GM19397 (cell line): ENCODE results near the gene KIF18A.
"Not testable (repeated sequence)": the region's sequence is repeated elsewhere in the genome, so short reads cannot be mapped to it uniquely, and the experiment has no call there.

Experiments used
- ATAC-seq: cut with Tn5 transposase; IDR thresholded peaks from one replicate; pipeline ENCODE4 v1.9.1; 2021; ENCODE audit warnings: mild to moderate bottlenecking, moderate library complexity; ENCODE audit not compliant: unreplicated experiment

Gene KIF18A

GRCh38 chr11:28107191-28107749 lies 686 bp downstream of the KIF18A start:
- no peak for ATAC-seq

DNA sequence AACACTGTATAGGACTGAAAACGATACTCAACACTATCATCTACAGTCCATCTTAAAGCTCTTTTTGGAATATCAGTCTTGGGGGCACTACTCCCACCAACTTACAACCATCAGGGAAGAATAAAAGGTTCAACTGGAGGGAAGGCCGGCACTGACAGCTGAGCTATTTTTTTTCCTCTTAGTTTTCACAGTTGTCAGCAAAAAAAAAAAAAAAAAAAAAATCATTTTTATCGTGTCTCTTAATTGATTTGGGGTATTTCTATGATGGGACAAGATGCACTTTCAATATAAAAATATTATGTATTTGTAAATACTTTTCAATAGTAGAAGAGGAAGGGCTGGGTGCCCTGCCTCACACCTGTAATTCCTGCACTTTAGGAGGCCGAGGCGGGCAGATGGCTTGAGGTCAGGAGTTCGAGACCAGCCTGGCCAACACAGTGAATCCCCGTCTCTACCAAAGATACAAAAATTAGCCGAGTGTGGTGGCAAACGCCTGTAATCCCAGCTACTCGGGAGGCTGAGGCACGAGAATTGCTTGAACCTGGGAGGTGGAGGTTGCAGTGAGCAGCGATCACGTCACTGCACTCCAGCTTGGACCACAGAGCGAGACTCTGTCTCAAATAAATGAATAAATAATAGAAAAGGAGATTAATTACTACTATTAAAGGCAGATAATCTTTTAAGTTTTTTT lies 1.5 kb downstream of the KIF18A start:
- no peak for ATAC-seq

DNA sequence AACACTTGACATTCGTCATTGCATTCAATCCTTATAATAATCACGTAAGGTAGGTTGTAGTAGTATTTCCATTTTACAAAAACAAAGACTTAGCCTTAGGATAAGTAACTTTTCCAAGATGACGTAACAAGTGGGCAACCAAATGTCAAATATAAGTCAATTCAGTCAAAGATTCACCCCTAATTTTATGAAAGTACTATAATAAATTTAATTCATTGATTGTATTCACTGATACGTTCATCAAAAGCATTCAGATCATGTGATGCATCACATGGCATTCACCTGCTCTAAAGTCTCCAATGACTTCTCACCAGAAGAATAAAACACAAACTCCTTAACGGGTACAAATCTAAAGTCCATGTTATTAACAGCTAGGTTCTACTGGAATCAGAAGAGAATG lies 2.1 kb downstream of the KIF18A start:
- no peak for ATAC-seq

GRCh38 chr11:28104984-28105383 lies 3.0 kb downstream of the KIF18A start:
- ATAC-seq = no peak

GRCh38 chr11:28104425-28104824 lies 3.5 kb downstream of the KIF18A start:
- no peak for ATAC-seq

GRCh38 chr11:28102300-28102699 lies 5.7 kb downstream of the KIF18A start:
- not testable (repeated sequence) for ATAC-seq

DNA sequence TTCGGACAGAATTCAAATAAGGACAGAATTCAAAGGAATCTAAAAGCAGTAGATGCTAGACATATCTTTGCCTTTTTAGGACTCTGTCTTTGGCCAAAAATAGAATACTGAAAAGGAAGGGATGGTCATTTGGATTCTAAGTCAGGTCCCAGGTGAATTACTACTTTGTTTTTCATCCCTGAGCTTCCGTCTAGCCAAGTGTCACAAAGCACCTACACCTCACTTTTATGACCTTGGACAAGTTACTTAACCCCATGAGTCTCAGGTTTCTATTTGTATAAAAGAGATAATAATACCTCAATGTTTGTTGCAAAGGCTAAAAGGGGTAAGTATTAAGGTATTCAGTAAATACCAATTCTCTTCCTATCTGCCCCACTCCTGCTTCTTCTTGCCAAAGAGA lies 7.3 kb downstream of the KIF18A start:
- no peak for ATAC-seq

DNA sequence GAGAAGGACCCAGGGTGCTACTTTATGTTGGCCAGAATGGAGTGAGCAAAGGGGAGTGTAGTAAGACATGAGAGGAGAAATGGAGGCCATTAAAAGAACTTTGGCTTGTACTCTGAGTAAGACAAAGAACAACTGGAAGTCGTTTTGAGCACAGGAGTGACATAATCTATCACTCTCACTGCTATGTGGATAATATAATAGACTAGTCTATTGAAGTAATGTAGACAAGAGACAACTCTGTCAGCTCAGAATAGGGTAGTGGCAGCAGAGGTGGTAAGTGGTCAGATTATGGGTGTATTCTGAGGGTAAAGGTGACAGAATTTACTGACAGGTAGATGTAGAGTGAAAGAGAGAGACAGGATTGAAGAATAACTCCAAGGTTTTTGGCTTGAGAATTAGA lies 8.2 kb downstream of the KIF18A start:
- no peak for ATAC-seq

- ATAC-seq = no peak
These were observed 9.7 kb downstream of the KIF18A start for GRCh38 chr11:28098257-28098656.

DNA sequence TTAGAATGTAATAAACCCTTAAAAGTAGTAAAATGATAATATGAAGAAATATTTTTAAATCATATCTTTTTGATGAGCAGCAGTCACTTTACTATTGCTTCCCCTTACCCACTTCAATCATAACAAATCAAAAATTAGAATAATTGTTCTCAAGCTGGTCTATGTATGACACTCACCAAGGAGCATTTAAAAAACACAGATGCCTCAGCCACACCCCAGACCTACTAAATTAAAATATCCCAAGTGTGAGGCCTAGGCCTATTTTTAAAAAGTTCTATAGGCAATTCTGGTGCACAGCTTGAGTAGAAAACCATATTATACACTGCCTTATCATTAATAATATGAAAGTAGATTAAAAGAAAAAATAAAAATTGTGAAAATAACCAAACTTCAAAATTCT lies 15.2 kb downstream of the KIF18A start:
- no peak for ATAC-seq

DNA sequence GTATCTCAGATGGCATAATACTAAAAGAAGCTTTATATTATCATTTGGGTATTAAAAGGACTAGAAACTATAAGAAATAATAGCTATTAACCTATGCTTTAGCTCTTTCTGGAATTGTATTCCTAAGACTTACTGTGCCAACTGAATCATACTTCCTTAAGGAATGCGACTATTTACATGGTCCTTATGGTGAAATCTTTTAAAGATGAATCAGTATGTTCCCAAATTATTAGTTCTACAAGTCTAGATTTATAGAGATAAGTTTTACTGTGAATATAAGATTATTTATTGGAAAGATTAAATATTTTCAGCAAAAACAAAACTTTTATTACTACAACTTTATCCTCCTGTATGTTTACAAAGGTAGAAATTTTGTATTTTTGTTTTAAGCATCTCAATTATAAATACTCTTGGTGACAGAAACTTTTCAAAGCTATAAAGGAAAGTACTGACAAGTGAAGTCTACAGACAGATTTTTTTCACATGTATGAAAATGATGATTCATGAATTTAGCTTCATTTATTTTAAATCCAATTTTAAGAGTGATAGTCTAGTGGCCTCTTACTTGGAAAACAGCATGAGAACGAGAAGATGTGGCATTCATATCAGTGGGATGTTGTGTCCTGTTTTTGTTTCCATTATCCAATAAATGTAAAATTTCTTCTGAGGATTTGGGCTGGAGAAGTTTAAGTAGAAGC lies 17.8 kb downstream of the KIF18A start:
- no peak for ATAC-seq

- no peak for ATAC-seq
These were observed 18.6 kb downstream of the KIF18A start for GRCh38 chr11:28089378-28089777.

GRCh38 chr11:28087693-28088092 lies 20.3 kb downstream of the KIF18A start:
- ATAC-seq = not testable (repeated sequence)

GRCh38 chr11:28087192-28087591 lies 20.8 kb downstream of the KIF18A start:
- not testable (repeated sequence) for ATAC-seq

DNA sequence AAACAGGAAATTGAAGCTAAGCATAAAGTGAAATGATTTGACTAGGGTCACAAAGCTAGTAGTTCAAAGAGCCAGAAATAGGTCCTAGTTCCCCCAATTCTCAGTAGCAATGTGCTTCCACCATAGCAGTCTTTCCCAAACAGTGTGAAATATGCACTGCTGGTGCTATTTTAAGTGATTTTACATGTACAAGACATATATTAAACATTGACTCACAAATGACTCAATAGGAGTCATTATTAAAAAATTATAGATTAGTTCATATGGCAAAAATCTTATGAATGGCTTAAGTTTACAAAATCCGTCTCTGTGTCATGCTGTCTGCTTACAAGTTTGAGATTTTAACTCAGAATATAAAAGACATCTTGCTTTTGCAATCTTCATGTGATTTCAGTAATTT lies 21.4 kb downstream of the KIF18A start:
- no peak for ATAC-seq

- no peak for ATAC-seq
These were observed 24.8 kb downstream of the KIF18A start for GRCh38 chr11:28083118-28083517.

GRCh38 chr11:28077521-28077920 lies 30.4 kb downstream of the KIF18A start:
- no peak for ATAC-seq

DNA sequence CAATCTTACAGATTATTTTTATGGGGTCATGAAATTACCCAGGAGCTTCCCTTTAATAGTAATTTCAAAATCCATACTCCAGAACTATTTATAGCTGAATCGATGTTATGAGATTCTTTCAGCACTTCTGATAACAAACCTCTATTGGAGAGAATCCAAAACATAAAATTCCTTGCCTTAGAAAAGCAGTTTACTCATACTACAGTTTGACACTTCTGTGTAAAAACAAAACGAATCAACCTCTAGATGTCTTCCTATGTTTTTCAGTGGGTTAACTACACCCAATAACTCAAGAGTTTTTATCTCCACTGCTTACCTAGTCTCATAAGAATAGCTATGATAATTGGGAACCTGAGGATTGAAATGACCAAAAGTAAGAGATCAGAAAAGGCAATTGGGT lies 35.6 kb downstream of the KIF18A start:
- ATAC-seq = no peak

- ATAC-seq = no peak
These were observed 36.7 kb downstream of the KIF18A start for GRCh38 chr11:28071305-28071704.

DNA sequence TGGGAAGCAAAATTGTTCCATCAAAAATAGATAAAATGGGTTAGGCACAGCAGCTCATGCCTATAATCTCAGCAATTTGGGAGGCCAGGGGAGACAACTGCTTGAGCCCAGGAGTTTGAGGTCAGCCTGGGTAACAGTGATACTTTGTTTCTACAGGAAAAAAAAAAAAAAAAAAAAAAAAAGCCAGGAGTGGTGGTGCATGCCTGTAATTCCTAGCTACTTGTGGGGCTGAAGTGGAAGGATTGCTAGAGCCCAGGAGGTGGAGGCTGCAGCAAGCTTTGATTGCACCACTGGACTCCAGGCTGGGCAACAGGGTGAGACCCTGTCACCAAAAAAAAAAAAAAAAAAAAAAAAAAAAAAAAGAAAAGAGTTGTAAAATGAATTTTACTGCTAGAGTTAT lies 49.6 kb downstream of the KIF18A start:
- no peak for ATAC-seq

- ATAC-seq = no peak
These were observed 53.1 kb downstream of the KIF18A start for GRCh38 chr11:28054821-28055220.
